ENCODE measurements around the gene LDHAL6B. TPM values are rescaled to one million over a fixed set of nuclear protein-coding genes. Genes with fewer than 3 reads are reported as not detected.

Gene LDHAL6B
- total RNA-seq, 1 experiment from 2014 or later = not detected

- ChIA-PET POLR2A (interaction anchor here (0.6 kb wide), 1 partner anchor 12 kb away, joined by 4 read pairs; no protein-coding TSS in a partner anchor), CTCF (interaction anchor here (0.8 to 1.5 kb wide), 4 partner anchors 16 to 355 kb away, joined by 3 to 5 read pairs (median 4); no protein-coding TSS in a partner anchor)
- DNase-seq = no peak
- no peaks in the 10 kb centered on the region for H3K27me3 Mint-ChIP-seq (ENCODE audit: insufficient read depth, unreplicated experiment)
- H3K9me3 Mint-ChIP-seq (ENCODE audit: unreplicated experiment) = no peaks in the 10 kb centered on the region
- Histone ChIP-seq H3K4me1 (no peaks in the 10 kb centered on the region), H3K27me3 (replicated peaks; ENCODE audit: control insufficient read depth, insufficient read depth, low read length) (no peaks in the 10 kb centered on the region), H3K36me3 (ENCODE audit: control insufficient read depth, insufficient read depth, low read length) (no peaks in the 10 kb centered on the region; the same call in 1 of the 2 replicates), H3K4me3 (ENCODE audit: low read depth, low read length) (no peak overlapping the region), H3K9me3 (no peaks in the 10 kb centered on the region)
- no TSS peak for BruUV-seq (replicated peaks)
- H3K36me3 Mint-ChIP-seq (ENCODE audit: insufficient read depth, unreplicated experiment) = peaks cover 49% of the 10 kb centered on the region
- H3K27ac Mint-ChIP-seq (ENCODE audit: unreplicated experiment) = no peak overlapping the region
- no peaks in the 10 kb centered on the region for H3K4me1 Mint-ChIP-seq (ENCODE audit: low read depth, unreplicated experiment)
- no peak for TF ChIP-seq CTCF (IDR thresholded peaks at IDR 0.05; ENCODE audit: insufficient read depth in 1 of 2, low read depth in 1 of 2, low read length in 1 of 2, severe bottlenecking in 1 of 2, unreplicated experiment in 1 of 2)
- intact Hi-C loops (cut with micrococcal nuclease; ENCODE audit: unreplicated experiment) = no loop called here
- H3K4me3 Mint-ChIP-seq (ENCODE audit: unreplicated experiment) = no peak overlapping the region
These were observed 32.4 kb upstream of the LDHAL6B start for GRCh38 chr15:59174151-59174834.

GRCh38 chr15:59174835-59175831 lies 31.5 kb upstream of the LDHAL6B start:
- H3K4me3 ChIP-seq (ENCODE audit: low read depth, low read length) = no peak overlapping the region
- no peaks in the 10 kb centered on the region; the same call in 1 of the 2 replicates for H3K36me3 ChIP-seq (ENCODE audit: control insufficient read depth, insufficient read depth, low read length)
- Mint-ChIP-seq H3K36me3 (ENCODE audit: insufficient read depth, unreplicated experiment) (peaks cover 46% of the 10 kb centered on the region), H3K9me3 (ENCODE audit: unreplicated experiment) (no peaks in the 10 kb centered on the region), H3K27ac (ENCODE audit: unreplicated experiment) (peak overlapping the region; percentile 59), H3K4me1 (ENCODE audit: low read depth, unreplicated experiment) (no peaks in the 10 kb centered on the region), H3K4me3 (ENCODE audit: unreplicated experiment) (no peak overlapping the region), H3K27me3 (ENCODE audit: insufficient read depth, unreplicated experiment) (no peaks in the 10 kb centered on the region)
- H3K4me1 ChIP-seq = no peaks in the 10 kb centered on the region
- peak; percentile 53 to 56 for TF ChIP-seq CTCF (IDR thresholded peaks at IDR 0.05; ENCODE audit: insufficient read depth in 1 of 2, low read depth in 1 of 2, low read length in 1 of 2, severe bottlenecking in 1 of 2, unreplicated experiment in 1 of 2)
- DNase-seq = peak; percentile 47 to 61
- H3K27me3 ChIP-seq (replicated peaks; ENCODE audit: control insufficient read depth, insufficient read depth, low read length) = no peaks in the 10 kb centered on the region
- ChIA-PET POLR2A (no interaction called here), CTCF (interaction anchor here (0.8 to 1.5 kb wide), 4 partner anchors 15 to 354 kb away, joined by 3 to 5 read pairs (median 4); no protein-coding TSS in a partner anchor)
- no peaks in the 10 kb centered on the region for H3K9me3 ChIP-seq
- intact Hi-C loops (cut with micrococcal nuclease; ENCODE audit: unreplicated experiment) = no loop called here
- no TSS peak for BruUV-seq (replicated peaks)

- TF ChIP-seq CTCF (IDR thresholded peaks at IDR 0.05; ENCODE audit: insufficient read depth in 1 of 2, low read depth in 1 of 2, low read length in 1 of 2, severe bottlenecking in 1 of 2, unreplicated experiment in 1 of 2) = no peak
- Mint-ChIP-seq H3K9me3 (ENCODE audit: unreplicated experiment) (no peaks in the 10 kb centered on the region), H3K27me3 (ENCODE audit: insufficient read depth, unreplicated experiment) (no peaks in the 10 kb centered on the region), H3K4me3 (ENCODE audit: unreplicated experiment) (no peak overlapping the region), H3K4me1 (ENCODE audit: low read depth, unreplicated experiment) (no peaks in the 10 kb centered on the region), H3K36me3 (ENCODE audit: insufficient read depth, unreplicated experiment) (peaks cover 57% of the 10 kb centered on the region), H3K27ac (ENCODE audit: unreplicated experiment) (no peak overlapping the region)
- Histone ChIP-seq H3K4me1 (no peaks in the 10 kb centered on the region), H3K36me3 (ENCODE audit: control insufficient read depth, insufficient read depth, low read length) (no peaks in the 10 kb centered on the region; the same call in 1 of the 2 replicates), H3K27me3 (replicated peaks; ENCODE audit: control insufficient read depth, insufficient read depth, low read length) (no peaks in the 10 kb centered on the region), H3K4me3 (ENCODE audit: low read depth, low read length) (no peak overlapping the region), H3K9me3 (peaks cover 5% of the 10 kb centered on the region)
- intact Hi-C loops (cut with micrococcal nuclease; ENCODE audit: unreplicated experiment) = no loop called here
- ChIA-PET CTCF (interaction anchor here (0.7 kb wide), 1 partner anchor 295 kb away, joined by 11 read pairs; no protein-coding TSS in a partner anchor), POLR2A (no interaction called here)
- DNase-seq = no peak
- no TSS peak for BruUV-seq (replicated peaks)
These were observed 29.9 kb upstream of the LDHAL6B start for GRCh38 chr15:59176653-59177316.
